ENCODE measurements around the gene FMN1.

Gene FMN1

GRCh38 chr15:32991619-32992111 lies 202.8 kb downstream of the FMN1 start:
- peak overlapping the region in 2 of 3 experiments; percentile 13 to 36 for H3K27ac Mint-ChIP-seq
- no peaks in the 10 kb centered on the region for H3K36me3 Mint-ChIP-seq (ENCODE audit: low read depth)
- TF ChIP-seq CTCF (IDR thresholded peaks at IDR 0.05; ENCODE audit: unreplicated experiment in 3 of 3): no peak
- peaks cover 5% of the 10 kb centered on the region for H3K27me3 Mint-ChIP-seq (ENCODE audit: low read depth)
- H3K4me3 Mint-ChIP-seq: no peak overlapping the region
- H3K9me3 Mint-ChIP-seq: no peaks in the 10 kb centered on the region
- H3K4me1 Mint-ChIP-seq: peaks cover 32% of the 10 kb centered on the region

- H3K9me3 Mint-ChIP-seq: no peaks in the 10 kb centered on the region
- H3K36me3 Mint-ChIP-seq (ENCODE audit: low read depth): no peaks in the 10 kb centered on the region
- no peak overlapping the region for H3K27ac Mint-ChIP-seq
- TF ChIP-seq CTCF (IDR thresholded peaks at IDR 0.05; ENCODE audit: unreplicated experiment in 3 of 3): no peak
- H3K4me1 Mint-ChIP-seq: peaks cover 35% of the 10 kb centered on the region
- no peak overlapping the region for H3K4me3 Mint-ChIP-seq
- peaks cover 5% of the 10 kb centered on the region for H3K27me3 Mint-ChIP-seq (ENCODE audit: low read depth)
Observed at GRCh38 chr15:32990071-32990470, 204.4 kb downstream of the FMN1 start.

- Mint-ChIP-seq H3K9me3 (no peaks in the 10 kb centered on the region), H3K27ac (no peak overlapping the region), H3K36me3 (ENCODE audit: low read depth) (no peaks in the 10 kb centered on the region), H3K4me1 (peaks cover 18% of the 10 kb centered on the region), H3K27me3 (ENCODE audit: low read depth) (peaks cover 5% of the 10 kb centered on the region), H3K4me3 (no peak overlapping the region)
- no peak for TF ChIP-seq CTCF (IDR thresholded peaks at IDR 0.05; ENCODE audit: unreplicated experiment in 3 of 3)
Observed at GRCh38 chr15:32987067-32987466, 207.4 kb downstream of the FMN1 start.

GRCh38 chr15:32986147-32986546 lies 208.4 kb downstream of the FMN1 start:
- Mint-ChIP-seq H3K27ac (no peak overlapping the region), H3K4me3 (no peak overlapping the region), H3K27me3 (ENCODE audit: low read depth) (peaks cover 2% of the 10 kb centered on the region), H3K36me3 (ENCODE audit: low read depth) (no peaks in the 10 kb centered on the region), H3K9me3 (no peaks in the 10 kb centered on the region), H3K4me1 (peaks cover 9% of the 10 kb centered on the region)
- no peak for TF ChIP-seq CTCF (IDR thresholded peaks at IDR 0.05; ENCODE audit: unreplicated experiment in 3 of 3)

- Mint-ChIP-seq H3K36me3 (ENCODE audit: low read depth) (no peaks in the 10 kb centered on the region), H3K4me1 (peaks cover 10% of the 10 kb centered on the region), H3K9me3 (no peaks in the 10 kb centered on the region), H3K27me3 (ENCODE audit: low read depth) (no peaks in the 10 kb centered on the region), H3K4me3 (no peak overlapping the region), H3K27ac (no peak overlapping the region)
- no peak for TF ChIP-seq CTCF (IDR thresholded peaks at IDR 0.05; ENCODE audit: unreplicated experiment in 3 of 3)
Observed at GRCh38 chr15:32983679-32984078, 210.8 kb downstream of the FMN1 start.

GRCh38 chr15:32982001-32982400 lies 212.5 kb downstream of the FMN1 start:
- H3K4me1 Mint-ChIP-seq: peaks cover 10% of the 10 kb centered on the region
- H3K9me3 Mint-ChIP-seq: no peaks in the 10 kb centered on the region
- no peak overlapping the region for H3K4me3 Mint-ChIP-seq
- no peak overlapping the region for H3K27ac Mint-ChIP-seq
- no peak for TF ChIP-seq CTCF (IDR thresholded peaks at IDR 0.05; ENCODE audit: unreplicated experiment in 3 of 3)
- H3K27me3 Mint-ChIP-seq (ENCODE audit: low read depth): no peaks in the 10 kb centered on the region
- H3K36me3 Mint-ChIP-seq (ENCODE audit: low read depth): no peaks in the 10 kb centered on the region

All from nephron (organoid).